GM21786 (cell line): Measurements from ENCODE around the gene ADCK1.
"Not testable (repeated sequence)": the region's sequence is repeated elsewhere in the genome, so short reads cannot be mapped to it uniquely, and the experiment has no call there.

Source experiments
- ATAC-seq: cut with Tn5 transposase; IDR thresholded peaks from one replicate; pipeline ENCODE4 v1.9.1; 2021; ENCODE audit not compliant: unreplicated experiment

Gene ADCK1

GRCh38 chr14:77808250-77808649 is 8.3 kb downstream of the ADCK1 start:
- no peak for ATAC-seq

GRCh38 chr14:77809011-77809410 is 9.1 kb downstream of the ADCK1 start:
- no peak for ATAC-seq

- ATAC-seq = peak; percentile 71
Observed at GRCh38 chr14:77812028-77812427, 12.1 kb downstream of the ADCK1 start.

GRCh38 chr14:77812682-77813081 is 12.8 kb downstream of the ADCK1 start:
- not testable (repeated sequence) for ATAC-seq

- no peak for ATAC-seq
Observed at GRCh38 chr14:77822307-77822706, 22.4 kb downstream of the ADCK1 start.

- ATAC-seq = no peak
Observed at GRCh38 chr14:77822741-77823140, 22.8 kb downstream of the ADCK1 start.

GRCh38 chr14:77823378-77823777 is 23.5 kb downstream of the ADCK1 start:
- ATAC-seq = no peak

- ATAC-seq = no peak
Observed at GRCh38 chr14:77825895-77826519, 26.1 kb downstream of the ADCK1 start.

GRCh38 chr14:77830692-77831091 is 30.8 kb downstream of the ADCK1 start:
- no peak for ATAC-seq

- ATAC-seq = no peak
Observed at GRCh38 chr14:77832297-77832696, 32.4 kb downstream of the ADCK1 start.

- no peak for ATAC-seq
Observed at GRCh38 chr14:77837926-77838325, 38.0 kb downstream of the ADCK1 start.

- ATAC-seq = no peak
Observed at GRCh38 chr14:77838831-77839511, 39.1 kb downstream of the ADCK1 start.

- ATAC-seq = no peak
Observed at GRCh38 chr14:77843195-77843594, 43.3 kb downstream of the ADCK1 start.

GRCh38 chr14:77843651-77844050 is 43.7 kb downstream of the ADCK1 start:
- ATAC-seq = no peak

- ATAC-seq = no peak
Observed at GRCh38 chr14:77844802-77845201, 44.9 kb downstream of the ADCK1 start.

- no peak for ATAC-seq
Observed at GRCh38 chr14:77848031-77848430, 48.1 kb downstream of the ADCK1 start.

GRCh38 chr14:77849711-77850110 is 49.8 kb downstream of the ADCK1 start:
- ATAC-seq = no peak

- no peak for ATAC-seq
Observed at GRCh38 chr14:77853919-77854318, 54.0 kb downstream of the ADCK1 start.

- ATAC-seq = no peak
Observed at GRCh38 chr14:77856941-77857340, 57.0 kb downstream of the ADCK1 start.

GRCh38 chr14:77859934-77860570 is 60.1 kb downstream of the ADCK1 start:
- ATAC-seq = no peak

- no peak for ATAC-seq
Observed at GRCh38 chr14:77861201-77861600, 61.3 kb downstream of the ADCK1 start.

GRCh38 chr14:77862154-77862786 is 62.4 kb downstream of the ADCK1 start:
- ATAC-seq = peak; percentile 71
